ENCODE measurements around the gene OCIAD2.

DNA sequence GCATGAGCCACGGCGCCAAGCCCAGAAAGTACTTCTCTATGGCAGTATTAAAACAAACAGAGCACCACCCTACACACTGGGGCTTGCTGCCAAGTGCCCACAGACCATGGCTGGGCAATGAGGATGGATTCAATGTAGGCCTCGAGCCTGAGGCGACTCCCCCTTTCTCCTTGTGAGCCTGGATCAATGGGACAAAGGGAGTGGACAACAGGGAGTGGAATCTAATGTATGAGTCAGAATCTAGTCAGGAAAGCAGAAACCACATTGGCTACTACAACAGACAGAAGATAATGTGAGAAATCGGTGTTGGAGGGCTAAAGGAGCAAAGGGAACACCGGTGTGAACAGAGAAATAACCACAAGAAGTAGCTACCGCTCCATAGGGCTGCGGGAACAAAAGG lies 37.7 kb upstream of the OCIAD2 start:
- no peak for TF ChIP-seq POLR2A (IDR thresholded peaks at IDR 0.05)
- TF ChIP-seq, protein P1, sequence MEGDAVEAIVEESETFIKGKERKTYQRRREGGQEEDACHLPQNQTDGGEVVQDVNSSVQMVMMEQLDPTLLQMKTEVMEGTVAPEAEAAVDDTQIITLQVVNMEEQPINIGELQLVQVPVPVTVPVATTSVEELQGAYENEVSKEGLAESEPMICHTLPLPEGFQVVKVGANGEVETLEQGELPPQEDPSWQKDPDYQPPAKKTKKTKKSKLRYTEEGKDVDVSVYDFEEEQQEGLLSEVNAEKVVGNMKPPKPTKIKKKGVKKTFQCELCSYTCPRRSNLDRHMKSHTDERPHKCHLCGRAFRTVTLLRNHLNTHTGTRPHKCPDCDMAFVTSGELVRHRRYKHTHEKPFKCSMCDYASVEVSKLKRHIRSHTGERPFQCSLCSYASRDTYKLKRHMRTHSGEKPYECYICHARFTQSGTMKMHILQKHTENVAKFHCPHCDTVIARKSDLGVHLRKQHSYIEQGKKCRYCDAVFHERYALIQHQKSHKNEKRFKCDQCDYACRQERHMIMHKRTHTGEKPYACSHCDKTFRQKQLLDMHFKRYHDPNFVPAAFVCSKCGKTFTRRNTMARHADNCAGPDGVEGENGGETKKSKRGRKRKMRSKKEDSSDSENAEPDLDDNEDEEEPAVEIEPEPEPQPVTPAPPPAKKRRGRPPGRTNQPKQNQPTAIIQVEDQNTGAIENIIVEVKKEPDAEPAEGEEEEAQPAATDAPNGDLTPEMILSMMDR (IDR thresholded peaks at IDR 0.05): no peak
- no peak for TF ChIP-seq POLR2AphosphoS5 (IDR thresholded peaks at IDR 0.05; ENCODE audit: insufficient read depth in 1 of 2, low read depth in 1 of 2)

Measured in vagina (tissue), 2 donors.